Parathyroid adenoma (tissue), 2 donors: ENCODE data around the gene NALCN.

Experiments used
- H2AFZ ChIP-seq: fragments of 300-600 bp; sonication (generic); one replicate; pipeline ENCODE4 v1.7.0; 2017; ENCODE audit warnings: antibody characterized with exemption, mild to moderate bottlenecking
- H3K27ac ChIP-seq: fragments of 300-600 bp; sonication (generic); one replicate; pipeline ENCODE4 v1.7.0; 2017
- H3K27me3 ChIP-seq: fragments of 300-600 bp; sonication (generic); one replicate; pipeline ENCODE4 v1.7.0; 2017; ENCODE audit warnings: low read length; ENCODE audit not compliant: control insufficient read depth, insufficient read depth
- H3K36me3 ChIP-seq: fragments of 300-600 bp; sonication (generic); one replicate; pipeline ENCODE4 v1.7.0; 2017; ENCODE audit warnings: low read length; ENCODE audit not compliant: control insufficient read depth, insufficient read depth
- H3K4me1 ChIP-seq: fragments of 300-600 bp; sonication (generic); one replicate; pipeline ENCODE4 v1.7.0; 2017; ENCODE audit warnings: control low read depth
- H3K4me2 ChIP-seq: fragments of 300-600 bp; sonication (generic); one replicate; pipeline ENCODE4 v1.7.0; 2017; ENCODE audit warnings: low read length
- H3K4me3 ChIP-seq: fragments of 300-600 bp; sonication (generic); one replicate; pipeline ENCODE4 v1.7.0; 2017; ENCODE audit warnings: low read depth, low read length
- H3K79me2 ChIP-seq: fragments of 300-600 bp; sonication (generic); one replicate; pipeline ENCODE4 v1.7.0; 2017; ENCODE audit warnings: control low read depth
- H3K9ac ChIP-seq: fragments of 300-600 bp; sonication (generic); one replicate; pipeline ENCODE4 v1.7.0; 2017; ENCODE audit warnings: mild to moderate bottlenecking
- H3K9me3 ChIP-seq: fragments of 300-600 bp; sonication (generic); one replicate; pipeline ENCODE4 v1.7.0; 2017; ENCODE audit warnings: low read length; ENCODE audit not compliant: control insufficient read depth
- CTCF ChIP-seq: fragments of 300-600 bp; sonication (generic); IDR thresholded peaks from one replicate; pipeline ENCODE4 v1.7.0; 2017; ENCODE audit warnings: antibody characterized with exemption, mild to moderate bottlenecking
- donor health status: primary hyperparathyroidism.

NALCN gene

GRCh38 chr13:101217086-101217485 is 199.2 kb downstream of the NALCN start:
- Histone ChIP-seq H3K9me3 (no peaks in the 10 kb centered on the region), H3K27me3 (no peaks in the 10 kb centered on the region), H3K9ac (no peak overlapping the region), H3K4me1 (no peaks in the 10 kb centered on the region), H3K27ac (no peak overlapping the region), H2AFZ (no peak overlapping the region), H3K79me2 (no peaks in the 10 kb centered on the region), H3K4me2 (no peak overlapping the region), H3K4me3 (no peak overlapping the region), H3K36me3 (no peaks in the 10 kb centered on the region)
- TF ChIP-seq CTCF: no peak

GRCh38 chr13:101211261-101211660 is 205.0 kb downstream of the NALCN start:
- Histone ChIP-seq H3K4me3 (no peak overlapping the region), H3K4me1 (no peaks in the 10 kb centered on the region), H3K27me3 (no peaks in the 10 kb centered on the region), H3K79me2 (no peaks in the 10 kb centered on the region), H3K27ac (no peak overlapping the region), H3K4me2 (no peak overlapping the region), H2AFZ (no peak overlapping the region), H3K36me3 (no peaks in the 10 kb centered on the region), H3K9me3 (no peaks in the 10 kb centered on the region), H3K9ac (no peak overlapping the region)
- no peak for TF ChIP-seq CTCF

GRCh38 chr13:101210774-101211173 is 205.5 kb downstream of the NALCN start:
- TF ChIP-seq CTCF: no peak
- Histone ChIP-seq H2AFZ (no peak overlapping the region), H3K9ac (no peak overlapping the region), H3K4me2 (no peak overlapping the region), H3K79me2 (no peaks in the 10 kb centered on the region), H3K27ac (no peak overlapping the region), H3K9me3 (no peaks in the 10 kb centered on the region), H3K4me1 (no peaks in the 10 kb centered on the region), H3K36me3 (no peaks in the 10 kb centered on the region), H3K27me3 (no peaks in the 10 kb centered on the region), H3K4me3 (no peak overlapping the region)

GRCh38 chr13:101209206-101209893 is 207.0 kb downstream of the NALCN start:
- no peak overlapping the region for H2AFZ ChIP-seq
- TF ChIP-seq CTCF: no peak
- H3K4me3 ChIP-seq: no peak overlapping the region
- H3K79me2 ChIP-seq: no peaks in the 10 kb centered on the region
- H3K36me3 ChIP-seq: no peaks in the 10 kb centered on the region
- no peak overlapping the region for H3K9ac ChIP-seq
- no peak overlapping the region for H3K4me2 ChIP-seq
- H3K27me3 ChIP-seq: no peaks in the 10 kb centered on the region
- H3K4me1 ChIP-seq: no peaks in the 10 kb centered on the region
- no peak overlapping the region for H3K27ac ChIP-seq
- no peaks in the 10 kb centered on the region for H3K9me3 ChIP-seq

GRCh38 chr13:101205408-101205807 is 210.9 kb downstream of the NALCN start:
- H3K4me1 ChIP-seq: no peaks in the 10 kb centered on the region
- H3K9ac ChIP-seq: no peak overlapping the region
- no peaks in the 10 kb centered on the region for H3K9me3 ChIP-seq
- no peaks in the 10 kb centered on the region for H3K27me3 ChIP-seq
- no peak overlapping the region for H3K4me3 ChIP-seq
- no peak for TF ChIP-seq CTCF
- H3K36me3 ChIP-seq: no peaks in the 10 kb centered on the region
- no peak overlapping the region for H3K4me2 ChIP-seq
- H2AFZ ChIP-seq: no peak overlapping the region
- no peaks in the 10 kb centered on the region for H3K79me2 ChIP-seq
- H3K27ac ChIP-seq: no peak overlapping the region
